Body of pancreas (tissue), 4 donors: ENCODE measurements around the gene ZNF518A.

Experiments
- CTCF ChIP-seq, 7 experiments: fragments of 450-650 bp in 4 of 7; fragments of 200-600 bp in 3 of 7; sonication (generic) in 3 of 7; IDR thresholded peaks; one replicate each; pipeline ENCODE4 v1.5.1; 2016 to 2019; ENCODE audit warnings: antibody characterized with exemption in 7 of 7
- POLR2A ChIP-seq, 3 donors: fragments of 450-650 bp; IDR thresholded peaks; one replicate each; pipeline ENCODE4 v1.6.1; 2016; ENCODE audit warnings: antibody characterized with exemption in 3 of 3, mild to moderate bottlenecking in 2 of 3

- TF ChIP-seq CTCF (IDR thresholded peaks at IDR 0.05) (no peak), POLR2A (IDR thresholded peaks at IDR 0.05) (no peak)
Observed at GRCh38 chr10:96090463-96090800, 39.7 kb upstream of the ZNF518A start.
